ENCODE measurements around the gene PI16.
A peak's percentile ranks its signal among the peaks of the same experiment; 100 is the strongest.
"Not testable (repeated sequence)": the region's sequence is repeated elsewhere in the genome, so short reads cannot be mapped to it uniquely, and the experiment has no call there.

The PI16 gene

GRCh38 chr6:36977470-36977941, 23.0 kb downstream of the PI16 start:
- no peak for DNase-seq

- no peak for DNase-seq
Observed at GRCh38 chr6:36978421-36979346, 24.1 kb downstream of the PI16 start.

- no peak for DNase-seq
Observed at GRCh38 chr6:36979347-36979742, 24.8 kb downstream of the PI16 start.

GRCh38 chr6:36980129-36980528, 25.6 kb downstream of the PI16 start:
- no peak for DNase-seq

GRCh38 chr6:36980876-36981619, 26.5 kb downstream of the PI16 start:
- DNase-seq: no peak

GRCh38 chr6:36983538-36983937, 29.0 kb downstream of the PI16 start:
- DNase-seq: no peak

- peak; percentile 80 for DNase-seq
Observed at GRCh38 chr6:36984581-36985416, 30.3 kb downstream of the PI16 start.

- DNase-seq: no peak
Observed at GRCh38 chr6:36985417-36985807, 30.9 kb downstream of the PI16 start.

GRCh38 chr6:36985808-36986703, 31.5 kb downstream of the PI16 start, which contains the start of gene MTCH1:
TSS of gene MTCH1 (minus strand) at chr6:36986196. CDS start at chr6:36986173, 23 bp downstream.
- DNase-seq: peak; percentile 88

GRCh38 chr6:36986704-36987047, 32.1 kb downstream of the PI16 start:
- DNase-seq: no peak

- DNase-seq: no peak
Observed at GRCh38 chr6:36989264-36989663, 34.7 kb downstream of the PI16 start.

- not testable (repeated sequence) for DNase-seq
Observed at GRCh38 chr6:36990401-36990800, 35.9 kb downstream of the PI16 start.

GRCh38 chr6:36997811-36998722, 43.5 kb downstream of the PI16 start:
- DNase-seq: no peak

GRCh38 chr6:36998723-36999038, 44.1 kb downstream of the PI16 start:
- DNase-seq: no peak

GRCh38 chr6:36999061-36999750, 44.7 kb downstream of the PI16 start:
- no peak for DNase-seq

GRCh38 chr6:36999751-37000125, 45.2 kb downstream of the PI16 start:
- DNase-seq: no peak

GRCh38 chr6:37004044-37004980, 49.8 kb downstream of the PI16 start:
- DNase-seq: no peak

- no peak for DNase-seq
Observed at GRCh38 chr6:37005061-37005810, 50.7 kb downstream of the PI16 start, which contains the start of gene FGD2. TSS of gene FGD2 (plus strand) at chr6:37005655. CDS start at chr6:37005818, 163 bp downstream.

Measured in stimulated activated CD4-positive, alpha-beta T cell treated with anti-CD3 and anti-CD28 coated beads, Interleukin-15, amount 100 ng/mL, for 24 hours (primary cell).